SK-N-MC (cell line): ENCODE results near the gene TNK2.

Experiments used
- EZH2 ChIP-seq: fragments of 200-600 bp; sonication (generic); IDR thresholded peaks from one replicate; pipeline ENCODE4 v1.6.1; 2017; ENCODE audit warnings: antibody characterized with exemption
- FOXP2 ChIP-seq: optimal IDR thresholded peaks from 2 replicates; pipeline ENCODE3; 2011; ENCODE audit warnings: mild to moderate bottlenecking, moderate library complexity; ENCODE audit not compliant: insufficient read depth; ENCODE audit errors: extremely low read length, control extremely low read depth
- POLR2AphosphoS5 ChIP-seq: IDR thresholded peaks from 2 replicates; pipeline ENCODE4 v1.6.1; 2012; ENCODE audit warnings: mild to moderate bottlenecking, low read depth, low read length, borderline replicate concordance

DNA sequence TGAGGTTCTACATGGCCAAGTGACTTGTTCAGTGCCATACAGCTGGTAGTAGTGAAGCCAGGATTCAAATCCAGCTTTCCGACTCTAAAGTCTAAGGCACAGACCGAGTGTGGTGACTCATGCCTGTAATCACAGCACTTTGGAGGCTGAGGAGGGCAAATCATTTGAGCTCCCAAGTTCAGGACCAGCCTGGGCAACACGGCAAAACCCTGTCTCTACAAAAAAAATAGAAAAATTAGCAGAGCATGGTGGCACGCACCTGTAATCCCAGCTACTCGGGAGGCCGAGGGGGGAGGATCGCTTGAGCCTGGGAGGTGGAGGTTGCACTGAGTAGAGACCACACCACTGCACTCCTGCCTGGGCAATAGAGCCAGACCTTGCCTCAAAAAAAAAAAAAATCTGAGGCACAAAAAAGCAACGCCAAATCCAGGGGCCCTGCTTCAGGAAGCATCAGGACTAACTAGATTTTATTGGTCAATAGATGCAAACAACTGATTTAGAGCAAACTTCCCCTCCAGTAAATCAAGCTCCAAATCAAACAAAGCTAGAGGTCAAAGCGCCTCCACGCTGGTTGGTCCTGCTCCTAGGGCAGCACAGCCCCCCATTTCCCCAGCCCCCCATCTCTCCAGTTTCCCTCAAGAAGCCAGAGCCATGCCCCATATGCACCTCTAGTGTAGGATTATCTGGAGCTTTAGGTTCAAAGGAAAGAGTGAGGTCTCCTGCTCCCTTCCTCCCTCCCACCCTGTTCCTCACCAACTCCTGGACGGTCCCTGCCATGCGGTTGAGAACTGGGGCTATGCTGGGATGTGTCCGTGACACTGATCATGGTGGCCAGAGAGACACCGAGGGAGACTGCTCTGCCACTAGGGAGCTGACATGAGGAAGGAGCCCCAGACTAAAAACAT, 2.9 kb upstream of the TNK2 start:
- TF ChIP-seq EZH2 (no peak), POLR2AphosphoS5 (no peak), FOXP2 (no peak)
